CD4-positive, CD25-positive, alpha-beta regulatory T cell (primary cell): ENCODE measurements around the gene MRGPRG. TPM values are rescaled to one million over a fixed set of nuclear protein-coding genes. Genes with fewer than 3 reads are reported as not detected.

Source experiments
- ATAC-seq, 2 donors: fragments of 150-1000 bp; cut with Tn5 transposase; one replicate each; pipeline ENCODE4 v1.10.0; 2021; ENCODE audit warnings: low read depth in 2 of 2, moderate number of reproducible peaks in 2 of 2, moderate library complexity in 1 of 2
- DNase-seq, 3 donors: peaks; one replicate each; pipeline versions ENCODE4 v3.0.0 to v3.0.0-alpha.2; 2012 to 2022; ENCODE audit warnings: mixed read lengths in 1 of 3
- H3K27ac ChIP-seq: one replicate; pipeline ENCODE4 v1.7.0; 2013; ENCODE audit warnings: mild to moderate bottlenecking, low read length; ENCODE audit not compliant: insufficient read depth, poor library complexity, severe bottlenecking
- H3K27me3 ChIP-seq: one replicate; pipeline ENCODE4 v1.7.0; 2013; ENCODE audit warnings: low read length; ENCODE audit not compliant: control insufficient read depth, insufficient read depth
- H3K36me3 ChIP-seq: one replicate; pipeline ENCODE4 v1.7.0; 2013; ENCODE audit warnings: mild to moderate bottlenecking, low read length, moderate library complexity; ENCODE audit not compliant: control insufficient read depth, insufficient read depth
- H3K4me1 ChIP-seq: 2 replicates; pipeline ENCODE4 v1.7.0; 2013; ENCODE audit warnings: mild to moderate bottlenecking, low read length; ENCODE audit not compliant: insufficient read depth, control insufficient read depth, poor library complexity, severe bottlenecking
- H3K4me3 ChIP-seq: one replicate; pipeline ENCODE4 v1.7.0; 2013; ENCODE audit warnings: low read depth, mild to moderate bottlenecking, low read length, moderate library complexity
- H3K9me3 ChIP-seq, 2 experiments: 1 replicate in 1 of 2; 2 replicates in 1 of 2; pipeline ENCODE4 v1.7.0; 2013; ENCODE audit warnings: low read length in 2 of 2, mild to moderate bottlenecking in 1 of 2, moderate library complexity in 1 of 2; ENCODE audit not compliant: control insufficient read depth in 2 of 2
- H3K27ac Mint-ChIP-seq, 3 donors: one replicate each; pipeline ENCODE4 v1.8.0; 2020 to 2022; ENCODE audit warnings: mild to moderate bottlenecking in 3 of 3, mixed read lengths in 3 of 3, moderate library complexity in 2 of 3
- H3K27me3 Mint-ChIP-seq: one replicate; pipeline ENCODE4 v1.8.0; 2022; ENCODE audit warnings: mild to moderate bottlenecking, mixed read lengths
- H3K36me3 Mint-ChIP-seq: one replicate; pipeline ENCODE4 v1.8.0; 2020; ENCODE audit warnings: mixed read lengths
- H3K4me1 Mint-ChIP-seq, 4 donors: one replicate each; pipeline ENCODE4 v1.8.0; 2020 to 2022; ENCODE audit warnings: mixed read lengths in 4 of 4, mild to moderate bottlenecking in 1 of 4
- H3K4me3 Mint-ChIP-seq, 4 donors: one replicate each; pipeline ENCODE4 v1.8.0; 2020 to 2022; ENCODE audit warnings: mild to moderate bottlenecking in 4 of 4, mixed read lengths in 4 of 4, moderate library complexity in 3 of 4
- H3K9me3 Mint-ChIP-seq, 7 donors: one replicate each; pipeline ENCODE4 v1.8.0; 2020 to 2022; ENCODE audit warnings: mixed read lengths in 7 of 7, mild to moderate bottlenecking in 3 of 7, moderate library complexity in 2 of 7
- polyA plus RNA-seq, 4 donors: library from polyadenylated mRNA; unstranded; fragments of 300-500 nt; fragmentation: Illumina TruSeq; gene quantifications; one replicate each; pipeline ENCODE4 v1.2.3, GENCODE V29; 2021
- total RNA-seq: library from RNA; stranded (reverse); gene quantifications from one replicate; pipeline ENCODE4 v1.2.3, GENCODE V29; 2022

Gene MRGPRG
- total and polyA plus RNA-seq, 5 donors from 2014 or later, result not detected

DNA sequence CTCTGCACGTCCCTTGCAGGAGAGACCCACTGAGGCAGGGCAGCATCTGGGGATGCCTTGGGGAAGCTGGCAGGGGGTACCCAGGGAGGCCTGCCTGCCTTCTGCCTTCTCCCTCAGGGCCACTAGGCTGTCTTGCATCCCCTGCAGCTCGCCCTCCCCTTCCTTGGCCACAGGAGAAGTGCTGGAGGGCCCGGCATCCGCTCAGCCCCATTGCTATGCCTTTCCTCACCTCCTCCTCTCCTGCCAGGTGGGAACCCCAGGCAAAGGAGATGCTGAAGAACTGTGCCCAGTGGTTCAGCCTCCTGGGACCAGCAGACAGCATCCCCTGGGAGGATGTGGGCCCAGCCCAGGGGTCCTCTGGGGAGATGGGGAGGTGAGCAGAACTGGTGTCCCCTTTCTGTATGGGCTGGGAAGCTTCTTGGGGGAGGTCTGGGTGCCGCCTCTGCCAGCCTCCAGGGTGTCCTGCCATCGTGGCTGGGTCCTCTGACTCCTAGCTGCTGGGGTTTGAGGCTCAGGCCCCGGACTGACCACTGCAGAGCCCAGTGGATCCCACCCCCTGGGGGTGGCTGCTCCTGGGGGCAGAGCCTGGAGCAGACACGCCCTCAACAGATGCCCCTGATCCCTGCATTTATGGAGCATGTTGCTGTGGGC, 20.6 kb downstream of the MRGPRG start:
- no peaks in the 10 kb centered on the region for H3K4me1 ChIP-seq
- H3K4me1 Mint-ChIP-seq, result peaks cover 0 to 2% (median 0%) of the 10 kb centered on the region in 4 donors
- no peak overlapping the region for H3K4me3 ChIP-seq
- H3K27me3 Mint-ChIP-seq, result peaks cover 5% of the 10 kb centered on the region
- no peak overlapping the region for H3K27ac ChIP-seq
- no peak overlapping the region for H3K4me3 Mint-ChIP-seq
- no peaks in the 10 kb centered on the region for H3K36me3 ChIP-seq
- ATAC-seq (no peak), DNase-seq (no peak)
- H3K27ac Mint-ChIP-seq, result no peak overlapping the region
- H3K36me3 Mint-ChIP-seq, result no peaks in the 10 kb centered on the region
- no peaks in the 10 kb centered on the region for H3K27me3 ChIP-seq
- no peaks in the 10 kb centered on the region for H3K9me3 Mint-ChIP-seq
- no peaks in the 10 kb centered on the region for H3K9me3 ChIP-seq

DNA sequence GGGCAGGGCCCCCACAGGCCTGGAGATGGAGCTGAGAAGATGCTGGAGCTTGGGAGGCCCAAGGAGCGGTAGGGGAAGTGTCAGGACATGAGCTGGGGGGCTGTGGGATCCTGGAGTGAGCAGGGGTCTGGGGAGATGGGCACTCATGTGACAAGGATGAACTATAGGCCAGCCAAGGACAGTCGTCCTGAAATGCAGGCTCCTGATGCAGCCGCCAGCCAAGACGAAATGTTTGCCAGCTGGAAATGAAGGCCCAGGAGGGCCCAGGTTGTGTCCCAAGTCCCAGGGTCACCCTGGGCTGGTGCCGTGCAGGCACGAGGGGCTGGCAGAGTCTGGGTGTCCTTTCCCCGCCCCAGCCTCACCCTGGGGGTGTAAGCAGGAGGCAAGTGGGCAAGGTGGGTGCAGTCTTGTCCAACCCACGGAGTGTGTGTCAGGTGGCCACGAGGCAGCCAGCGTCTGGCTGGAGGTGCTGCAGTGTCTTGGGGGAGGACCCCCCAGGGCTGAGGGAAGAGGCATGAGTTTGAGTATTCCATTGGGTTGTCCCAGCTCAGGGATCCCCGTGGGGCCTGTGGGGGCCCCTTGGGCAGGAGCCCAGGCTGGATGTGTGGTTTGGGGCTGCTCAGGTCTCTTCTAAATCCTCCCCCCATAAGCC, 21.4 kb downstream of the MRGPRG start:
- H3K36me3 ChIP-seq, result no peaks in the 10 kb centered on the region
- H3K4me1 Mint-ChIP-seq, result no peaks in the 10 kb centered on the region
- no peaks in the 10 kb centered on the region for H3K27me3 Mint-ChIP-seq
- H3K9me3 ChIP-seq, result no peaks in the 10 kb centered on the region
- DNase-seq, result no peak
- no peak for ATAC-seq
- no peak overlapping the region for H3K4me3 Mint-ChIP-seq
- no peaks in the 10 kb centered on the region for H3K36me3 Mint-ChIP-seq
- H3K4me3 ChIP-seq, result no peak overlapping the region
- no peaks in the 10 kb centered on the region for H3K4me1 ChIP-seq
- no peaks in the 10 kb centered on the region for H3K27me3 ChIP-seq
- H3K9me3 Mint-ChIP-seq, result no peaks in the 10 kb centered on the region
- no peak overlapping the region for H3K27ac Mint-ChIP-seq
- no peak overlapping the region for H3K27ac ChIP-seq

DNA sequence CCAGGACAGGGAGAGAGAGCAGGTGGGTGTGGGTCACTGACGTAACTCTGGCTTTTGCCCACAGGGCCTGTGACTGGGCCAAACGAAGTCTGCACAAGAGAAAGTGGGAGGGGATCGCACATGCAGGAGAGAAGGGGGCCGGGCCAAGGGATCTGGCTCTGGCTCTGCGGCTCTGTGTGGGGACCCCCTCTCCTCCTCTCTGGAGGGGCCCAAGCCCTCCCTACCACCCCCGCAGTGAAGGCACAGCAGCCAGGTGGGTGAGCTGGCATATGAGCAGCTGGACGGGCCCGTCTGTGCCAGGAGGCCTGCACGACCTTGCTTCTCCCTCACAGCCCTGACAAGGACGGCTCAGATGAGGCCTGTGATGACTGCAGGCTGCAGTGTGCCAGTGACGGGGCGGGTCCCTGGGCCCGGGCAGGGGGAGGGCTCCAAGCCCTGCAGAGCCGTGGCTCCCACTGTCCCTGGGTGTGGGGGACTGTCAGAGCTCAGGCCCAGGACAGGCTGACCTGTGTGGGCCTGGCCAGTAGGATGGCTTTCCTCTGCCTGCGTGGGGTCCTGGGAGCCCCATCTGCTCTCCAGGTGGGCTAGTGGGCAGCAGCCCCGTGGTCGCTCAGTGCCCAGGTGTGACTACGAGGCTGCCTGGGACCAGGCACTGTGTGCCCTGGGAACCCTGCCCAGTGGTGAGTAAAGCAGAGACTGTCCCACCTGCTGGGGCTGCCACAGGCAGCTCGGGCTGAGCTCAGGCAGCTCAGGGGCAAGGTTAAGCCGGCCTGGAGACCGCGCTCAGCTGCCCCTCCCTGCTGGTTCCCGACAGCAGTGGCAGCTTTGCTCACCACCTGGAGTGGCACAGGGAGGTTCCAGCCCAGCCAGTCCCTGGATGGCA, 22.2 kb downstream of the MRGPRG start:
- DNase-seq, result no peak
- Mint-ChIP-seq H3K27me3 (no peaks in the 10 kb centered on the region), H3K9me3 (no peaks in the 10 kb centered on the region), H3K27ac (no peak overlapping the region), H3K36me3 (no peaks in the 10 kb centered on the region), H3K4me1 (no peaks in the 10 kb centered on the region), H3K4me3 (no peak overlapping the region)
- Histone ChIP-seq H3K4me3 (no peak overlapping the region), H3K4me1 (no peaks in the 10 kb centered on the region), H3K27ac (no peak overlapping the region), H3K27me3 (no peaks in the 10 kb centered on the region), H3K36me3 (no peaks in the 10 kb centered on the region), H3K9me3 (no peaks in the 10 kb centered on the region)
- no peak for ATAC-seq

DNA sequence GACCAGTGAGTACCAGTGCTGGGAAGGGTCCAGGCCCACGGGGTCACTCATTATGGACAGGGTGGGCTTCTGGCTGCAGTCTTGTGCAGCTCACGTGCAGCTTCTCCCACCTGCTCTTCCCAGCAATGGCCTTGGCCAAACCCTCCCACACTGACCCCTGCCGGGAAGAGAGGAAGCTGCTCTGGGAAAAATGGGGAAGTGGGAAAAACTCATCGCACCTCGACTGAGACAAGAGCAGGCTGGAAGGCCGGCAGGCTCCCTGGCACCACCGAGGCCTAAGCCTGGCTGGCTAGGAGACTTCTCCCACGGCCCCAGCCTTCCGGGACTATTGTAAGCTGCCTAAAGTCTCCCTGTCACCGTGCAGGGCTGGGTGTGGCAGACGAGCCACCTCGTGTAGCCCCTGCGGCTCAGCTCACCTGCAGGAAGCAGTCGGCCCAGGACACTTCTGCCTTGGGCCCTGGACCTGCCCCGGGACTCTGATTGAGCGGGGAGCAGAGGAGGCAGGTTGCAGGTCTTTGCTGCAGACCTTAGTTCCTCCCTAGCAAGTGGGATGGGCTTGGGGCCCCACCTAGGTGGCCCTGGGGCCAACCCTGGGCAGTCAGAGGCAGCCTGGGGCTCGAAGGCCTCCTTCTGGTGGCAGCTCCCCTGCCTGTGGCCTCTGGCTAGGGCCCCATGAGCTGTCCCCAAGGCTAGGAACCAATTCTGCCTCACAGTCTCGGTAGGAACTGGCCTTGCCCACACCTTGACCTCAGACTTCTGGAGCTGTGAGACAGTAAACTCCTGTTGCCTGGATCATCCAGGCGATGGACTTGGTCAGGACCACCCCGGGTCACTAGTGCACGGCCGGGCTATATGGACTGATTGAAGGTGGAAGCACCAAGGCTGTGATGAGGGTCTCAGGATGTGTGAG, 23.1 kb downstream of the MRGPRG start:
- Mint-ChIP-seq H3K27ac (no peak overlapping the region), H3K27me3 (no peaks in the 10 kb centered on the region), H3K9me3 (no peaks in the 10 kb centered on the region), H3K4me1 (no peaks in the 10 kb centered on the region), H3K36me3 (no peaks in the 10 kb centered on the region), H3K4me3 (no peak overlapping the region)
- no peaks in the 10 kb centered on the region for H3K36me3 ChIP-seq
- no peaks in the 10 kb centered on the region for H3K4me1 ChIP-seq
- H3K27ac ChIP-seq, result no peak overlapping the region
- DNase-seq (no peak), ATAC-seq (no peak)
- H3K4me3 ChIP-seq, result no peak overlapping the region
- H3K9me3 ChIP-seq, result no peaks in the 10 kb centered on the region
- no peaks in the 10 kb centered on the region for H3K27me3 ChIP-seq

DNA sequence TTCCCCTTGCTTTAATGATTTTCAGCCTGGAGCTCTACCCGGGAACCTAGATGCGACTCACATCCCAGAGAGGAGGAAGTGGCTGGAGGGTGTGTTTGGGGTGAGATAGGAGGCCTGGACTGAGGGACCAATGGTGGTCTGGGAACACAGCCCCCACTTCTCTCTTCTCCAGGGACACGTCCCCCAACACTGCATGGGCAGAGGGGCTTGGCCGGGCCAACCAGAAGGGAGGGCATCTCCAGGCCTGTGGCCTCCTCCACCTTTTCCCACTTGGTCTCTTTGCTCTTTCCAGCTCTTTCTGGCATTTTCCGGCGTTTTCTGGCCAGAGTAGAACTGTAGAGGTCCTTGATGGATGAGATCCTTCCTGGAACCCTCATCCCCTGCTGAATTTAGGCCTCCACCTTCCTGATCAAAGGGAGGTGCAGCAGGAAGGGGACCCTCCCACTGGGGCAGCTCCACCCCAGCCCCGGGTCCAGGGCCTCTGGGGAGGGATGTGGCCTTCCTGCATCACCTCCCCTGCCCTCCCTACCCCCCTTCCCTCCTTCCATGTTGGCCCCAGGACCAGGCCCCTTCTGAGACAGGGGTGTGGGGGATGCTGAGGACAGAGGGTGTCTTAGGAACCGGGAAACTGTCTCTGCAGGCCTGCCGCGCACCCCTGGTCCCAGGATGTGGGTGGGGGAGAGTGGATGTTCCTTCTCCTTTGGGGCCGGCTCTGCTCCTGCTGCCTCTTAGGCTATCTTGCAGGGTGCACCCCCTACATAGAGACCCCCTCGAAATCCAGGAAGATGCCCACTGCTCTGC, 24.4 kb downstream of the MRGPRG start:
- H3K27me3 ChIP-seq, result no peaks in the 10 kb centered on the region
- no peaks in the 10 kb centered on the region for H3K36me3 ChIP-seq
- no peaks in the 10 kb centered on the region for H3K36me3 Mint-ChIP-seq
- H3K4me1 ChIP-seq, result no peaks in the 10 kb centered on the region
- ATAC-seq, result no peak
- no peak overlapping the region for H3K4me3 Mint-ChIP-seq
- no peak overlapping the region for H3K4me3 ChIP-seq
- H3K27ac ChIP-seq, result no peak overlapping the region
- H3K9me3 Mint-ChIP-seq, result peaks cover 0 to 2% (median 0%) of the 10 kb centered on the region in 7 donors
- H3K27me3 Mint-ChIP-seq, result no peaks in the 10 kb centered on the region
- no peak overlapping the region for H3K27ac Mint-ChIP-seq
- no peaks in the 10 kb centered on the region for H3K4me1 Mint-ChIP-seq
- H3K9me3 ChIP-seq, result no peaks in the 10 kb centered on the region
- no peak for DNase-seq

DNA sequence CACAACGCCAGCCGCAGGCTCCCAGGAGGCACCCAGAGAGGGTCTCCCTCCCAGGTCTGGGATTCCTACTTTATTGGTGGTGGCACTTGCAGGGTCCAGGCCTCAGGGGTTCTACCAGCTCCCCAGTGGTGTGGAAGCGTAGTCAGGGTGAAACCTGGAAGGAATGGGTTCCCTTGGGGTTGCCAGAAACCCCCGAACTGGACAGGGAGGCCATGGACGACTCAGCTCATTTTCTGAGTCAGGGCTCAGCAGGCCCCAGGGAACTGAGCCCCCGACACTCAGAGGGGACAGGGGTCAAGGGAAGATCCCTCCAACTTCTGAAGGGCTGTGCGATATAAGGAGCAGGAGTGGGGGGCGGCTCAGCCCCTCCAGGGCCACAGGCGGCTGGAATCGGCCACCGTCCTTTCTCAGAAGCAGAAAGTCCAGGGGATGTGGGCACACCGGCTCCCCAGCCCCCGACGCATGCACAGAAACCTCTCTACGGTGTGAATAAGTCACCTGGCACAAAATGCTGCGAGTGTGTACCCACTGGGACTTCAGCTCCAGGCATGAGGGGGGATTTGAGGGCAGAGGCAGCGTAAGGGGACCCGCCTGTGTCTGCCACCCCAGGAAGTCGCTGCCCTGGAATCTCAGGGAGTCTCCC, 25.1 kb downstream of the MRGPRG start:
- Histone ChIP-seq H3K9me3 (no peaks in the 10 kb centered on the region), H3K27ac (no peak overlapping the region), H3K4me1 (no peaks in the 10 kb centered on the region), H3K27me3 (no peaks in the 10 kb centered on the region), H3K4me3 (no peak overlapping the region), H3K36me3 (no peaks in the 10 kb centered on the region)
- Mint-ChIP-seq H3K4me3 (no peak overlapping the region), H3K27ac (no peak overlapping the region), H3K9me3 (peaks cover 0 to 2% (median 0%) of the 10 kb centered on the region in 7 donors), H3K27me3 (no peaks in the 10 kb centered on the region), H3K4me1 (no peaks in the 10 kb centered on the region), H3K36me3 (no peaks in the 10 kb centered on the region)
- no peak for DNase-seq
- no peak for ATAC-seq
